ENCODE results near the gene ADAMTSL4.

DNA sequence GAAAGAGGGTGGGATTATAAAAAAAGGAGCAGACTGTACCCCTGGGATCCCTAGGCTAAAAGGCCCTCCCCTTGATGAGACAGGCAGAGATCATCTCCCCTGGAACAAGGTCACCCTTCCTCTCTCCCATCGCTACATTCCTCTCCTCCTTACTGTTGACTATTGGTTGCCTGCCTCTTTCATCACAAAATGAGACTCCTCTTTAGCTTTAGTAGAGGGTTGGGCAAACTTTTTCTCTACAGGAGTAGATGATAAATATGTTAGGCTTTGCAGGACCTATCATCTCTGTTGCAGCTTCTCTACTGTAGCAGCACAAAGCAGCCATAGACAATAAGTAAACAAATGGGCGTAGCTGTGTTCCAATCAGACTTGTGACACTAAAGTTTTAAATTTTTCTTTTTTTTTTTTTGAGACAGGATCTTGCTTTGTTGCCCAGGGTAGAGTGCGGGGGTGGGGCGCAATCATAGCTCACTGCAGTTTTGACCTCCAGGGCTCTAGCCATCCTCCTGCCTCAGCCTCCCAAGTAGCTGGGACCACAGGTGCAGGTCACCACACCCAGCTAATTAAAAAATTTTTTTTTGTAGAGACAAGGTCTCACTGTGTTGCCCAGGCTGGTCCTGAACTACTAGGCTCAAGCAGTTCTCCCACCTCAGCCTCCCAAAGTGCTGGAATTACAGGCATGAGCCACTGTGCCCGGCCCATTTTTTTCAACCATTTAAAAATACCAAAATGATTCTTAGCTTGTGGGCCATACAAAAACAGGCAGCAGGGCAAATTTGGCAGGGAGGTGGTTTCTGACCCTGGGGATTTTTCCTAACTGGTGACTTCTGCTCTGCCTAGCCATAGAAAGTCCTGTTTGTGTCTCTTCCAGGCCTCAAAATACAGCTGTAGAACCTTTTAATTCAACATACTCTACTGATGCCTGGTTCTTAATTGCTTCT is 15.1 kb downstream of the ADAMTSL4 start:
- TF ChIP-seq, protein P1, sequence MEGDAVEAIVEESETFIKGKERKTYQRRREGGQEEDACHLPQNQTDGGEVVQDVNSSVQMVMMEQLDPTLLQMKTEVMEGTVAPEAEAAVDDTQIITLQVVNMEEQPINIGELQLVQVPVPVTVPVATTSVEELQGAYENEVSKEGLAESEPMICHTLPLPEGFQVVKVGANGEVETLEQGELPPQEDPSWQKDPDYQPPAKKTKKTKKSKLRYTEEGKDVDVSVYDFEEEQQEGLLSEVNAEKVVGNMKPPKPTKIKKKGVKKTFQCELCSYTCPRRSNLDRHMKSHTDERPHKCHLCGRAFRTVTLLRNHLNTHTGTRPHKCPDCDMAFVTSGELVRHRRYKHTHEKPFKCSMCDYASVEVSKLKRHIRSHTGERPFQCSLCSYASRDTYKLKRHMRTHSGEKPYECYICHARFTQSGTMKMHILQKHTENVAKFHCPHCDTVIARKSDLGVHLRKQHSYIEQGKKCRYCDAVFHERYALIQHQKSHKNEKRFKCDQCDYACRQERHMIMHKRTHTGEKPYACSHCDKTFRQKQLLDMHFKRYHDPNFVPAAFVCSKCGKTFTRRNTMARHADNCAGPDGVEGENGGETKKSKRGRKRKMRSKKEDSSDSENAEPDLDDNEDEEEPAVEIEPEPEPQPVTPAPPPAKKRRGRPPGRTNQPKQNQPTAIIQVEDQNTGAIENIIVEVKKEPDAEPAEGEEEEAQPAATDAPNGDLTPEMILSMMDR (IDR thresholded peaks at IDR 0.05; ENCODE audit: low read length): no peak
- TF ChIP-seq EZH2 (optimal IDR thresholded peaks at IDR 0.05; ENCODE audit: low read depth, low read length): no peak

Measured in MM.1S (cell line).